ENCODE measurements around the gene GNAZ. TPM values are rescaled to one million over a fixed set of nuclear protein-coding genes. Genes with fewer than 3 reads are reported as not detected.

GNAZ gene
- total and polyA plus RNA-seq, 9 donors: 7.2 to 40.8 (median 15.3) TPM

DNA sequence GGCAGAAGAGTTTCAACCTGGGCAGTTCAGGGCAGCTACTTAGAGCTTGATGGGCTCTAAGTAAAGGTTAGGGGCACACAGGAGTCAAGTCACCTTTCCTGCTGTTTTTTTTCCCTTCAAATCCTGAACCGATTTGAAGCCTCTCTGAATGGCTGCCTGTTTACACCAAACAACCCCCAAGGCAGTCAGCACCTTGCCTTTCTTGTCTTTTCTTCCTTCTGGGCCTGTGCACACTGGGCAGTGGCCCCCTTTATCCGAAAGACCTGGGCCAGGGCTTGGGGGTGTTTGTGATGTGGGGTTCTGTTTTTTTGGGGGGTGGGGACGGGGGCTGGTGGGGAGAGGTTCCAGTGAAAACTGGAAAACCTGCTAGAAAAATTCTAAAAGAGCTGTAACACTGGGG is 67.1 kb downstream of the GNAZ start:
- no peaks in the 10 kb centered on the region for H3K9me3 ChIP-seq
- H3K4me3 ChIP-seq: no peak overlapping the region
- H3K27ac ChIP-seq: no peak overlapping the region
- H3K27me3 ChIP-seq: no peaks in the 10 kb centered on the region
- DNase-seq: no peak
- intact Hi-C loops (cut with DNase I): no loop called here
- H3K4me1 ChIP-seq (ENCODE audit: insufficient read depth): peaks cover 4% of the 10 kb centered on the region
- TF ChIP-seq EP300 (IDR thresholded peaks at IDR 0.05) (no peak), POLR2A (IDR thresholded peaks at IDR 0.05) (no peak)
- TF ChIP-seq, protein P1, sequence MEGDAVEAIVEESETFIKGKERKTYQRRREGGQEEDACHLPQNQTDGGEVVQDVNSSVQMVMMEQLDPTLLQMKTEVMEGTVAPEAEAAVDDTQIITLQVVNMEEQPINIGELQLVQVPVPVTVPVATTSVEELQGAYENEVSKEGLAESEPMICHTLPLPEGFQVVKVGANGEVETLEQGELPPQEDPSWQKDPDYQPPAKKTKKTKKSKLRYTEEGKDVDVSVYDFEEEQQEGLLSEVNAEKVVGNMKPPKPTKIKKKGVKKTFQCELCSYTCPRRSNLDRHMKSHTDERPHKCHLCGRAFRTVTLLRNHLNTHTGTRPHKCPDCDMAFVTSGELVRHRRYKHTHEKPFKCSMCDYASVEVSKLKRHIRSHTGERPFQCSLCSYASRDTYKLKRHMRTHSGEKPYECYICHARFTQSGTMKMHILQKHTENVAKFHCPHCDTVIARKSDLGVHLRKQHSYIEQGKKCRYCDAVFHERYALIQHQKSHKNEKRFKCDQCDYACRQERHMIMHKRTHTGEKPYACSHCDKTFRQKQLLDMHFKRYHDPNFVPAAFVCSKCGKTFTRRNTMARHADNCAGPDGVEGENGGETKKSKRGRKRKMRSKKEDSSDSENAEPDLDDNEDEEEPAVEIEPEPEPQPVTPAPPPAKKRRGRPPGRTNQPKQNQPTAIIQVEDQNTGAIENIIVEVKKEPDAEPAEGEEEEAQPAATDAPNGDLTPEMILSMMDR (IDR thresholded peaks at IDR 0.05): no peak
- 68 to 81% (median 73%) methylated on average over 3 of the region's 3 CpGs for WGBS, 3 donors
- H3K36me3 ChIP-seq: no peaks in the 10 kb centered on the region

DNA sequence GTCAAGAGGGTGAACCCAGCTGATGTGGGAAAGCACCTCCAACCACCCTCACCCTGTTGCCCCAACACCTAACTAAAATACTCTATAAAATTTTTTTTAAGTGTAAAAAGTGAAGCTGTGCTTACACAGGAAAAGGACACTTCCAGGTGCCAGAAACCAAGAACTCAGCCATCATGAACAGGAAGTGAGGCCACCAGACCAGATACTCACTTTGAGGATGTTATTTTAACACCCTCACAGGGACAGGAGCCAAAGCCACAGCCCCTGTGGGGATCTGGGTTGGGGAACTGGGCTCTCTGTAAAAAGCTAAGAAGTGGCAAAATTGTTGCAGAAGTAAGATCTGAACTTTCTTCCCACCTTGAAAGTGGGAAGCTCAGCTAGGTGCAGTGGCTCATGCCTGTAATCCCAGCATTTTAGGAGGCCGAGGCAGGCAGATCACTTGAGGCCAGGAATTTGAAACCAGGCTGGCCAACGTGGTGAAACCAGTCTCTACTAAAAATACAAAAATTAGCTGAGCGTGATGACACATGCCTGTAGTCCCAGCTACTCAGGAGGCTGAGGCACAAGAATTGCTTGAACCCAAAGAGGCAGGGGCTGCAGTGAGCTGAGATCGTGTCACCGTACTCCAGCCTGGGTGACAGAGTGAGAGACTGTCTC is 67.7 kb downstream of the GNAZ start:
- DNase-seq: no peak
- 80 to 82% (median 81%) methylated on average over 5 of the region's 5 CpGs for WGBS, 3 donors
- H3K27ac ChIP-seq: no peak overlapping the region

DNA sequence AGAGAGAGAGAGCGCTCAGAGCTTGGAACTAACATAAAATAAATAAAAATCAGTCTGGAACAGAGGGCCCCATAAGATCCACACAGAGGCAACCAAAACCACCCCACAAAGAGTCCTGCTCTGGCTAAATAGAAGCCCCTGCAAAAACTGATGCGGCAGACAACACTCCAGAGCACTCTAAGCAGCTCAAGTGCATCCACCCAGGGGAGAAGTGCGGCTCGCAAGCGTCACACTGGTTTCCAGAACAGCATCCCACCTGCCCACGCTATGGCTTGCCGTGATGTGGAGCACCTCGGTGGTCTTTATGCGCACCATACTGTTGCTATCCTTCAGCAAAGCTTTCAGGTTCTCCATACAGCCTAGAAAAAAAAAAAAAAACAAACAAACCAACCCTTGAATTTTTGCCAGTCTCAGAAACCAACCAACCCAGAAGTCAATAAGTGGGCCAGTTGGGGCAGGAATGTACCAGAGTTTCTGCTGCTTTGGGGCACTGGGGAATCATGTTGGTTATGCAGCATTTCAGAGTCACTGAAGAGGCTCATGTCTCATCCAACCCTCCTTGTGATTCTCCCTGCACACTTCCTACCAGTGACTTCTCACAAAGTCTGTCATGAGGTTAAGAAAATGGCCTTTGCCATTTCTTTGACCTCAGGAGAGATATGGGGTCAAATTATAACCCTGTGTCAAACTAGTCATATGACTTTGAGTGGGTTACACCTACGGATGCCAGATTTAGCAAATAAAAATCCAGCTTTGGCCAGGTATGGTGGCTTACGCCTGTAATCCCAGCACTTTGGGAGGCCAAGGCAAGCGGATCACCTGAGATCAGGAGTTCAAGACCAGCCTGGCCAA is 68.5 kb downstream of the GNAZ start:
- Histone ChIP-seq H3K4me3 (no peak overlapping the region), H3K9me3 (no peaks in the 10 kb centered on the region), H3K4me1 (ENCODE audit: insufficient read depth) (peaks cover 4% of the 10 kb centered on the region), H3K27ac (no peak overlapping the region), H3K27me3 (no peaks in the 10 kb centered on the region), H3K36me3 (no peaks in the 10 kb centered on the region)
- DNase-seq: no peak
- intact Hi-C loops (cut with DNase I): no loop called here
- TF ChIP-seq POLR2A (IDR thresholded peaks at IDR 0.05) (no peak), EP300 (IDR thresholded peaks at IDR 0.05) (no peak)
- TF ChIP-seq, protein P1 (IDR thresholded peaks at IDR 0.05): no peak
- 91 to 95% (median 91%) methylated on average over 12 of the region's 12 CpGs for WGBS, 3 donors

More for the DNA sequence above, 67.7 kb downstream of the GNAZ start:
- Histone ChIP-seq H3K36me3 (no peaks in the 10 kb centered on the region), H3K4me1 (ENCODE audit: insufficient read depth) (peaks cover 4% of the 10 kb centered on the region), H3K27me3 (no peaks in the 10 kb centered on the region), H3K4me3 (no peak overlapping the region), H3K9me3 (no peaks in the 10 kb centered on the region)
- TF ChIP-seq, protein P1 (IDR thresholded peaks at IDR 0.05): no peak
- TF ChIP-seq EP300 (IDR thresholded peaks at IDR 0.05) (no peak), POLR2A (IDR thresholded peaks at IDR 0.05) (no peak)
- intact Hi-C loops (cut with DNase I): no loop called here

DNA sequence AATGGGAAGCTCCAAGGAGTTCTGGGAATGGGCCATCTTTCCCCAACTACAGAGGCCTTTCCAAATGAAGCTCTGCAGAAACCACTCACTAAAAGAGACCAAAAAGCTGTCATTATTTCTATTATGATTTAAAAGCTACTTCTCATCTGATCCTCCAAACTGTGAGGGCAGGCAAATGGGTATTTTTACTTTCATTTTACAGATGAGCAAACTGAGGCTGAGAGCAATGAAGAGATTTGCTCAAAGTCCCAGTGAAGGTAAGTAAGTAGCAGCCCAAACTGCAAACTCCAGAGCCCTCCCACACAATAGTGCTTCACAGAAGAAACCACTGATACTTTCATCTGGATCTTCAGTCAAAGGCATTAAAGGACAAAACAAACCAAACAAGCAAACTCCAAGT is 70.1 kb downstream of the GNAZ start:
- H3K4me3 ChIP-seq: no peak overlapping the region
- H3K36me3 ChIP-seq: no peaks in the 10 kb centered on the region
- no peak overlapping the region for H3K27ac ChIP-seq
- no peaks in the 10 kb centered on the region for H3K27me3 ChIP-seq
- H3K9me3 ChIP-seq: no peaks in the 10 kb centered on the region
- intact Hi-C loops (cut with DNase I): no loop called here
- TF ChIP-seq POLR2A (IDR thresholded peaks at IDR 0.05) (no peak), EP300 (IDR thresholded peaks at IDR 0.05) (no peak)
- TF ChIP-seq, protein P1 (IDR thresholded peaks at IDR 0.05): no peak
- DNase-seq: no peak
- H3K4me1 ChIP-seq (ENCODE audit: insufficient read depth): peaks cover 4% of the 10 kb centered on the region

All from ovary (tissue), 9 donors.